Right lobe of liver (tissue), 6 donors: ENCODE results near the gene ABHD12. TPM values are rescaled to one million over a fixed set of nuclear protein-coding genes. Genes with fewer than 3 reads are reported as not detected.

Source experiments
- ATAC-seq, 4 donors: fragments of 200-7000 bp; cut with Tn5 transposase; one replicate each; pipeline ENCODE4 v1.9.1; 2020; ENCODE audit warnings: mild to moderate bottlenecking in 4 of 4, moderate library complexity in 4 of 4
- DNase-seq, 3 donors: peaks; one replicate each; pipeline ENCODE4 v3.0.0-alpha.2; 2020
- H3K27ac ChIP-seq, 3 donors: fragments of 200-600 bp; one replicate each; pipeline ENCODE4 v1.8.0; 2022
- H3K27me3 ChIP-seq, 2 donors: fragments of 200-600 bp; one replicate each; pipeline ENCODE4 v1.8.0; 2022
- H3K36me3 ChIP-seq, 4 donors: fragments of 200-600 bp; sonication (generic) in 1 of 4; one replicate each; pipeline versions ENCODE4 v1.5.1 to v1.8.0; 2017 to 2022; ENCODE audit warnings: control low read depth in 1 of 4
- H3K4me1 ChIP-seq, 4 donors: fragments of 200-600 bp; sonication (generic) in 1 of 4; one replicate each; pipeline versions ENCODE4 v1.5.1 to v1.8.0; 2017 to 2022; ENCODE audit warnings: control low read depth in 1 of 4
- H3K4me3 ChIP-seq, 3 donors: fragments of 200-600 bp; one replicate each; pipeline ENCODE4 v1.8.0; 2022
- H3K9me3 ChIP-seq, 4 donors: fragments of 200-600 bp; sonication (generic) in 1 of 4; one replicate each; pipeline versions ENCODE4 v1.5.1 to v1.8.0; 2017 to 2022; ENCODE audit warnings: control low read depth in 1 of 4
- POLR2A ChIP-seq: fragments of 450-650 bp; IDR thresholded peaks from one replicate; pipeline ENCODE4 v1.6.1; 2017; ENCODE audit warnings: antibody characterized with exemption, mild to moderate bottlenecking
- WGBS: methylation state at CpG from one replicate; pipeline ENCODE4 v1.1.6; 2018; ENCODE audit warnings: low coverage, low lambda C conversion rate; ENCODE audit not compliant: insufficient coverage; ENCODE audit errors: missing lambda C conversion rate; 5-methylcytosine and 5-hydroxymethylcytosine counted together
- intact Hi-C, 2 donors: fragments of 100-400 bp; cut with DNase I; formaldehyde crosslinking; loops; one replicate each; pipeline versions ENCODE4 v1.11.2 to v1.14.1; 2022
- total RNA-seq, 6 experiments: library from RNA; depleted of rRNA in 2 of 6; stranded (reverse); fragments of >200 nt in 2 of 6; fragmentation: NEBNext Ultra II Directional in 3 of 6; extraction: Animal tissue kit (Norgen Biotek cat#: 25700) in 3 of 6; gene quantifications; one replicate each; pipeline versions ENCODE4 v1.1.0 to v1.2.4, GENCODE V29; 2016 to 2023
- TF ChIP-seq, protein P1 (sequence below), 4 donors: fragments of 200-600 bp in 3 of 4; fragments of 450-650 bp in 1 of 4; IDR thresholded peaks; one replicate each; pipeline versions ENCODE4 v1.5.1 to v1.8.0; 2016 to 2022; ENCODE audit warnings: antibody characterized with exemption in 4 of 4, mild to moderate bottlenecking in 2 of 4
- donor health status: DM: no; HTN: yes; CAD: no.
- donor health status: DM: no; HTN: no; CAD: no.
- donor health status: DM: no; HTN: no; CAD: no.
- donor health status: DM: no; HTN: yes; CAD: no.
- donor health status: DM: no; HTN: yes; CAD: no.

Gene ABHD12
- total RNA-seq, 6 experiments from 2014 or later, result 16.1 to 23.6 (median 18.7) TPM

DNA sequence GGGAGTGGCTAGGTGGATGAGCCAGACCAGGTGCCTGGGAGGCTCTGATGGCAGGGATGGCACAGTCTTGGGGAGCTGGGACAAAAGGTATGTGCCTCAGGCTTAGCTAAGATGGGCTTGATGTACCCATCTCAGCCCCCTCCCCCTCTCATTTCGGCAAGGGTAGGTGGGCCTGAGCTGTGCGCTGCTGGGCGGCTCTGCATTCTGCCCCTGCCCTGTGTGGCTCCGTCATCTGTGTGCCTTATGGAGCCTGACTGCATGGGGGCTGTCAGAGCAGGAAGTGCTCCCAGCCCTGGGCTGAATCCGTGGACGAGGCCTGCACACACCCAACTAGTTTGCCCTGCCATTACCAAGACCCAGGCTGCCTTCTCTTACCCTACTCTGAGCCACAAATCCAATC lies 88.0 kb downstream of the ABHD12 start:
- no peak overlapping the region for H3K4me3 ChIP-seq
- ATAC-seq (no peak), DNase-seq (no peak)
- TF ChIP-seq, protein P1, sequence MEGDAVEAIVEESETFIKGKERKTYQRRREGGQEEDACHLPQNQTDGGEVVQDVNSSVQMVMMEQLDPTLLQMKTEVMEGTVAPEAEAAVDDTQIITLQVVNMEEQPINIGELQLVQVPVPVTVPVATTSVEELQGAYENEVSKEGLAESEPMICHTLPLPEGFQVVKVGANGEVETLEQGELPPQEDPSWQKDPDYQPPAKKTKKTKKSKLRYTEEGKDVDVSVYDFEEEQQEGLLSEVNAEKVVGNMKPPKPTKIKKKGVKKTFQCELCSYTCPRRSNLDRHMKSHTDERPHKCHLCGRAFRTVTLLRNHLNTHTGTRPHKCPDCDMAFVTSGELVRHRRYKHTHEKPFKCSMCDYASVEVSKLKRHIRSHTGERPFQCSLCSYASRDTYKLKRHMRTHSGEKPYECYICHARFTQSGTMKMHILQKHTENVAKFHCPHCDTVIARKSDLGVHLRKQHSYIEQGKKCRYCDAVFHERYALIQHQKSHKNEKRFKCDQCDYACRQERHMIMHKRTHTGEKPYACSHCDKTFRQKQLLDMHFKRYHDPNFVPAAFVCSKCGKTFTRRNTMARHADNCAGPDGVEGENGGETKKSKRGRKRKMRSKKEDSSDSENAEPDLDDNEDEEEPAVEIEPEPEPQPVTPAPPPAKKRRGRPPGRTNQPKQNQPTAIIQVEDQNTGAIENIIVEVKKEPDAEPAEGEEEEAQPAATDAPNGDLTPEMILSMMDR (IDR thresholded peaks at IDR 0.05), result no peak
- peaks cover 0 to 4% (median 0%) of the 10 kb centered on the region in 4 donors for H3K4me1 ChIP-seq
- no peaks in the 10 kb centered on the region for H3K9me3 ChIP-seq
- no peak overlapping the region for H3K27ac ChIP-seq
- intact Hi-C loops, result loop anchor here in 1 of 2 donors (10.0 kb wide), 1 partner anchor 92 kb away; the partner anchor contains the start of gene ABHD12
- no peaks in the 10 kb centered on the region for H3K27me3 ChIP-seq
- H3K36me3 ChIP-seq, result peaks cover 0 to 3% (median 0%) of the 10 kb centered on the region in 4 donors
- WGBS, result no CpG with 5 or more reads among the region's 6 CpGs

DNA sequence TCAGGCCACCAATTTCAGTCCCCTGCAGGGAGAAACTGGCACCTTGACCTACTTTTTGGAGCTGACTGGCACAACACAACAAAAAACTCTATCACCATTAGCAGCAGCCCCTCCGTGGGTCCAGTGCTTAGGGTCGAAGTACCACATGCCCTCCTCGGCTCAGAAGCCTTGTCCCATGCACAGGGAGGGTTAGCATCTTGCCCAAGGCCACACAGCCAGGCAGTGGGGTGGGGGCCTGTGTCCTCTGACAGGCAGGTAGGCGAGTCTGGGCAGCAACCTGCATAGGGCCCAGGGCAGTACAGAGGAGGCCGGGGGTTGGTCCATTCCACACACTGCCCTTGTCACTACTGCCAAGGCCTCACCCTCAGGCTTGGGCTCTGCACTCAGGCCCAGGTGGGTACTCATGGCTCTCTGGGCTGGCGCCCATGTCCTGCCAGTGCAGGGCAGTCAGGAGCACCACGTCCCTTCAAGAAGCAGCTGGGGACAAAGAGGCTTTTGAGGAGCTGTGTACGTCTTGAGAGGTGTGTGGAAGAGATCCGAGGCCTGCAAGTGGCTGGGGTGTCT lies 89.2 kb downstream of the ABHD12 start:
- no peaks in the 10 kb centered on the region for H3K4me1 ChIP-seq
- DNase-seq (no peak), ATAC-seq (no peak)
- peaks cover 0 to 3% (median 0%) of the 10 kb centered on the region in 4 donors for H3K36me3 ChIP-seq
- TF ChIP-seq, protein P1 (IDR thresholded peaks at IDR 0.05), result no peak
- no peak for TF ChIP-seq POLR2A
- no peak overlapping the region for H3K4me3 ChIP-seq
- no peaks in the 10 kb centered on the region for H3K9me3 ChIP-seq
- WGBS, result 93% methylated on average over 3 of the region's 9 CpGs
- intact Hi-C loops, result loop anchor here in 1 of 2 donors (10.0 kb wide), 1 partner anchor 93 kb away; the partner anchor contains the start of gene ABHD12
- H3K27ac ChIP-seq, result no peak overlapping the region
- no peaks in the 10 kb centered on the region for H3K27me3 ChIP-seq

GRCh38 chr20:25300496-25301170 lies 90.0 kb downstream of the ABHD12 start:
- H3K4me3 ChIP-seq, result no peak overlapping the region
- no CpG with 5 or more reads among the region's 13 CpGs for WGBS
- peaks cover 0 to 3% (median 0%) of the 10 kb centered on the region in 4 donors for H3K36me3 ChIP-seq
- no peak for DNase-seq
- ATAC-seq, result no peak
- no peaks in the 10 kb centered on the region for H3K9me3 ChIP-seq
- H3K27ac ChIP-seq, result no peak overlapping the region
- TF ChIP-seq, protein P1 (IDR thresholded peaks at IDR 0.05), result no peak
- intact Hi-C loops, result loop anchor here in 1 of 2 donors (10.0 kb wide), 1 partner anchor 94 kb away; the partner anchor contains the start of gene ABHD12
- no peaks in the 10 kb centered on the region for H3K27me3 ChIP-seq
- H3K4me1 ChIP-seq, result no peaks in the 10 kb centered on the region

DNA sequence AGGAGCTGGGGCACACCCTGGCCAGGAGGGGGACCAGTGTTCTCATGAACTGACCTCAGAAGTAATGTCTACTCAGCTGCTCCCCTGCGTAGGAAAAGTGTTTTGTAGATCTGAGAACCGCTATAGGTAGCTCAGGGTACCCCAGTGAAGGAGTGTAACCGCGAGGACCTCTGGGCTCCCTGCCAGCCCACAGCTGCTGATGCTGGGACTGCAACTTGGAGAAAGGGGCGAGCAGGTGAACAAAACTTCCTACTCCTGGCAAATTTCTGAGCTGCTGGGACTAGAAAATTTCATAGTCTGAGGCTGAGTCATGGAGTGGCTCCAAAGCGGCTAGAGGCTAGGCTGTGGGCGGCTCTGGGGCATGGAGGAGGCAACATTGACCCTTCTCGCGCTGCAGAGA lies 90.8 kb downstream of the ABHD12 start:
- H3K27me3 ChIP-seq, result no peaks in the 10 kb centered on the region
- no peaks in the 10 kb centered on the region for H3K9me3 ChIP-seq
- peaks cover 0 to 3% (median 0%) of the 10 kb centered on the region in 4 donors for H3K36me3 ChIP-seq
- 83% methylated on average over 4 of the region's 9 CpGs for WGBS
- ATAC-seq, result no peak
- TF ChIP-seq POLR2A, result no peak
- TF ChIP-seq, protein P1 (IDR thresholded peaks at IDR 0.05), result no peak
- no peaks in the 10 kb centered on the region for H3K4me1 ChIP-seq
- no peak for DNase-seq
- no peak overlapping the region for H3K27ac ChIP-seq
- intact Hi-C loops, result loop anchor here (5.0 to 10.0 kb wide), 4 partner anchors 75 to 165 kb away; partner anchors contain the start of gene ABHD12 (in 1 of the 2)
- no peak overlapping the region for H3K4me3 ChIP-seq
